ENCODE data around the gene PRPF6.
A peak's percentile ranks its signal among the peaks of the same experiment; 100 is the strongest.
"Not testable (repeated sequence)": the region's sequence is repeated elsewhere in the genome, so short reads cannot be mapped to it uniquely, and the experiment has no call there.

PRPF6 gene

DNA sequence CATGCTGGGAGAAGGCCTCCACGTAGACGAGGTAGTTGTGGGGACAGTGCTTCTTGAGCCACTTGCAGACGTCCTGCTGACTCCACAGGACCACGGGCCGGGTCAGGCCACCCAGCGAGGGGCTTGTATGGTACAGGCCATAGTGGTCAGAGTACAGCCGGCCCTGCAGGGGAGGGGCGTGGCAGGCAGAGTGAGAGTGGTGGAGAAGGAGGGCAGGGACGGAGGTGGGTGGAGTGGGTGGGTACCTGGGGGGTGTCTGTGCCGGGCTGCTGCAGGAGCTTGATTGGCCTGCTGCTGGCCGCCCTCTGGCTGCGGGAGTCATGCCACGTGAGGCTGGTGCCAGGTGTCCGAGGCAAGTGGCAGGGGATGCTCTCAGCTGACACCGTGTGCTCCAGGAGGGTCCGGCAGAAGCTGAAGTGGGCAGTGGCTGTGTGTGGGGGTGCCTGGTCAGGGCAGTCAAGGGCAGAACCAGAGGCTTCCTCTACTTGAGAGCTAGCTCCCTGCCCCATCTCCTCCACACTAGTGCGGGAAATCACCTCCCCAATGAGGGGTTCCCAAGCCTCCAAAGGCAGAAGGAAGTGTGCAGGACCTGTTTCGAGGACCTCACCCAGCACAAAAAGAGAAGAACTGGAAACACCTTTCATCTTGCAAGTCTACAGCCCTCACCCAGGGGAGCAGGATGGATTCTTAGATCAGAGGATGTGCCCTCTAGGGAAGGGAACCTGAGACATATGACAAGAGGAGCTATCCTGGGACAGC, 3.8 kb upstream of the PRPF6 start:
- DNase-seq = no peak

DNA sequence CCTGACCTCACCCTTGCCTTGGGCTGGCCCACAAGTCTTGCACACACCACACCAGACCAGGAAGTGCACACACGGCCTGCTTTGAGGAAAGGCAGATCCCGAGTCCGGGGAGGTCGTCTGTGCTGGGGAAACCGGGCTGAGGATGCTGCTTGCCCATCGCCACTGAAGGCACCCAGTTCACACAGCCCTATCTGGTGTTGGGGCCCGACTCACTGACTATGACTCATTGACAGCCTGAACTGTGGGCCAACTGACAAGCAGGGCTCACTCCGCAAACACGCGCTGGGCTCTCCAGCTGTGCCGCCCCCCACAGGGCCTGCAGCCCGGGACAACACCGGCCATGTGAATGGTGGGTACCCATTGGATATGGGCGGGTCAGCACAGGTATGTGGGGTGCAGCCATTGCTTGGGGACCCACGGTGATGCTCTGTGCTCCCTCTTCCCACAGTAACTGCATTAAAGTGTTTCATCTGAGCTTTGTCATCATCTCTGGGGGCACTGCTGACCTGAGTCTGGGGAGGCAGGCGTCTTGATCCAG, 3.1 kb upstream of the PRPF6 start:
- DNase-seq = no peak

DNA sequence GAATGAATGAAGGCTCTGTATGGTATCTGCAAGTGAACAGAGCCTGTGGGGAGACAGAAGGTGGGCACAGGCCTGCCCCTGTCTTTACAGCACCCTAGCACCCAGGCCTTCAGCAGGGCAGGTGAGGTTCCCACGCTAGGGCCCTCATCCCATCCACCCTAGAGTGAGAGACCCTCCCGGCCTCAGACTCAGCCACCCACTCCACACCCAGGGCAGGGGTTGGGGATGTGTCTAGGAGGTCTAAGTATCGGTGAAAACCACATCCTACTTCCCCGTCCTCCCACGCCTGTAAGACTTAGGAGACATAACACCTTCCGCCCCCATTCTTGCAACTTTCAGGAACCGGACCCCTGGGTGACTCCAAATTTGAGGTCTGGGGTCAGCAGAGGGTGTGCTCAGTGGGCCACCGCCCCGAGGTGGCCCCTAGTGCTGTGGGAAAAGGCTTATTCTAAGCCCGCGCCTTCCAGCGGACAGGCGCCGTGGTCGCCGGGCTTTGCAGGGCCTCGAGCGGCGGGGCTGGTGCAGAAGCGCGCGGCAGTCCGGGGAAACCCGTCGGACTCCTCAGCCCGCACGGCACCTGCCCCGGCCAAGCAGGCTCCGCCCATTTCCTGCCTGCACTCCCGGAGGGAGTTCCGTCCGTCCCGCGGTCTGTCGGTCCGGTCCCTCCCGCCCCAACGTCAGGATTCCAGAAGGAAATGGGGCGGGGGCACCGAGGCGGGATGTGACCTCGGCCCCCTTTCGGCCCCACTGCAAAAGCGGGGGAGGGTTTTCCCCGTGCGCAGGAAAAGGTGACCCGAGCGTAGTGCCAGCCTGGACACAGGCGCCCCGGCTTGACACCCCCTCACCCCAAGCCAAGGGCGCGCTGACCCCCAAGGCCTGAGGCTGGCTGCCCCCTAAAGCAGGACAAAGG, 2.4 kb upstream of the PRPF6 start:
- peak; percentile 57 for DNase-seq

DNA sequence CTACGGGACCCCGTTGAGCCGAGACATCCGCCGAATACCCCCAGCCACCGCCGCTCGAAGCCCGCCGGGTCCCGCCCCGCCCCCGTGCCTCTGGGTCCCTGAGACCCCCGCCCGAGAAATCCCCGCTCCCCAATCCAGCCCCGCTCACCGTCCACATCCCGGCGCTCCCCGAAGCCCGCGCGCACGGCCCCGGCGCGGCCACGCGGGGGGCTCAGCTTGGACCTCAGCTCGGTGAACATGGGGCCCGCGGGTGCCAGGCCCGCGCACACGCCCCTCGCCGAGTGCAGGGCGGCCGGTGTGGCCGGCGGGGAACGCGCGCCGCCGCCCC, 1.7 kb upstream of the PRPF6 start:
- DNase-seq = no peak

DNA sequence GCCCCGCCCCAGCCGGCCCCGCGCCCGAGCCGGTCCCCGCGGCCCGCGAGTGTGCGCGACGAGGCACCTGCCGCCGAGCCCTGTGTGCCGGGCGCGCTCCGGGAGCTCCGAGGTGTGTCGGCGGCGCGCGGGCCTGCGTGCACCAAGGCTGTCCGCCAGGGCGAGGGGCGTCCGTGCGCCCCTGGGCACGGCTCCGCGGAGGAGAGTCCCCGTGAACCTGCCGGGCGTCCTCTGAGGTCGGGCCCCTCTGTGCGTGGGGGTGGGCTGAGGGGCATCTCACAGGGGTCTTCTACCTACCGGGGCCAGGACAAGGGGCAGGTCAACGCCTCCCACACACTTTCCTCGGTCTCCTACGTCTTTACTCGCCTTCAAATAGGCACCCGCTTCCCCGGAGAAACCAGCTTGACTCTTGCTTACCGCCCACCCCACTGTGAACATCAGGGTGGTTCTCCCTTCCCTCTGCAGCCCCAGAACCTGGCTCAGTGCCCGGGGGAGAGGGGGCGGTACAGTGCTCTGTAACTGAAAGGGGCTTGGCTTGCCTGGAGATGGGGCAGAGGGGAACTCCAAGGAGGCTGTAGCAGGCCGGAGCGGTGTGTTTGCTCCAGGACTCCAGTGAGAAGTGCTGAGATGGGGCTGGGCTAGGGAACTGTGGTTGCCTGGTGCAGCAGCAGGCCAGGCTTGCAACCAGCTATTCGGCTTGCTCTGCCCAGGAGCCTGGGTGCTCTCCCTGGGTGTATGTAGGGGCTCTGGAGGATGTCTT, 1.2 kb upstream of the PRPF6 start, which contains the start of gene SAMD10:
Gene SAMD10 (minus strand): TSS at position 86 of the 760 bp plus-strand sequence. CDS start 175 bp downstream, outside the sequence.
- peak; percentile 71 for DNase-seq

DNA sequence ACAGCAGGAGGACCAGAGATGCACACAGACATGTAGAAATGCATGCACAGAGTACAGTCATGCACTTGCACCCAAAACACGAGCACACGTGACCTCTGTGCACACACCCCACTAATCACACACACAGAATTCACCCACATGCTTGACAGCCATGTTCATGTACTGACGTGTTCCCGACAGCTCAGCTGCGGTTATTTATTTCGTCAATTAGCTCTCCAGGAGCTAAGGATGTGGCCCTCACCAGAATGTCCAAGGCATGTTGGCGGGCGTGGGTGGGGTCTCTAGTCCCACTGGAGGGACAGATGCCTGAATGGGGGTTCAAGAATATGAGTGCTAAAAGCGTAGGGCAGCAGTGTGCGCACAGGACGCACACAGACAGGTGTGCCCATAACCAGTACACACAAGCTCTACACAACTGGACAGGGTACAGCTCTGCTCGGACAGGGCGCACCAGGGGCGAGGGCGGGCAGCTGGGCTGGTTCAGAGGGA, 571 bp upstream of the PRPF6 start:
- no peak for DNase-seq

DNA sequence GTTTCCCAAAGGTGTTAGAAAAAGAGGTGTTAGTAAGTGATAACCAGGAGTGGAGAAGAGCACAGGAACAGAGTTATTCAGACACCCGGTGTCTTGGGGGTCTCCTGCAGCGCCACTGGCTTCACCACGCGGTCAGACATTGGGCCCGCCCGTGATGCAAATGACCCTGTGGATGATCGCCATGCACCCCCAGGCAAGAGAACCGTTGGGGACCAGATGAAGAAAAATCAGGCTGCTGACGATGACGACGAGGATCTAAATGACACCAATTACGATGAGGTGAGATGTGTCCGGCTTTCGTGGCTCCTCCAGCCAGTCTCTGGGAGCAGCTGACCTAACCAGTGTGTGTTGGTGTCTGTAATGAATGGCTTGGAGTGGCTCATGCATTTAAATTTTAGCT, 2.0 kb downstream of the PRPF6 start:
- DNase-seq = no peak

DNA sequence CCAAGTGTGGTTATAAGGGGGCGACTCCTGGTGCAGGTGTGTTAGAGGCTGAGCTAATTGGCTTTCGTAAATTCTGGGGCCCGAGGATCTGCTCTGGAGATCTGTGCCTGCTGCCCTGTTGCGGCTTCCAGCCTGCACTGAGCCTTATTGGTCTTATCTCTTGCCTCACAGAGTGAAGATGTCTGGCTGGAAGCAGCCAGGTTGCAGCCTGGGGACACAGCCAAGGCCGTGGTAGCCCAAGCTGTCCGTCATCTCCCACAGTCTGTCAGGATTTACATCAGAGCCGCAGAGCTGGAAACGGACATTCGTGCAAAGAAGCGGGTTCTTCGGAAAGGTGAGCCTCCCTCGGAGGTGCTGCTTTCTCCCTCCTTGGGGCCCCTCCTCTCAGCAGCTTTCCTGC, 20.0 kb downstream of the PRPF6 start:
- no peak for DNase-seq

DNA sequence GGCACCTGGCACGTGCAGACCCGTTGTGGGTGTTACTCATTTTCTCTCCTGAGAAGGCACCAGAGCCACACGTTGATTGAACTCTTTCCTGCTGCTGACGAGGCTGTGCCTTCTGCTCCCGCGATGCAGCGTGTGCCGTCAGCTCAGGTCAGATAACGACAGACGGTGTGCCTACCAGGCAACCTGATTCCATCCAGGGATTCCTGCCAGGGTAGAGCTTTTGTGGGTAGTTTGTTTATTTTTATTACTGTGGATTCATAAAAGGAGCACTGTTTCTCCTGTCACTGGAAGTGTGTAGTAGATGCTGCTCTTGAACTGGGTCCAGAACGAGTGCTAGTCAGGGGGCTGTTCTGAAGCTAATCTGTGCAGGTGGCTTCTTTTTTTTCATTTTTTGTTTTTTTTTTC, 20.7 kb downstream of the PRPF6 start:
- no peak for DNase-seq

DNA sequence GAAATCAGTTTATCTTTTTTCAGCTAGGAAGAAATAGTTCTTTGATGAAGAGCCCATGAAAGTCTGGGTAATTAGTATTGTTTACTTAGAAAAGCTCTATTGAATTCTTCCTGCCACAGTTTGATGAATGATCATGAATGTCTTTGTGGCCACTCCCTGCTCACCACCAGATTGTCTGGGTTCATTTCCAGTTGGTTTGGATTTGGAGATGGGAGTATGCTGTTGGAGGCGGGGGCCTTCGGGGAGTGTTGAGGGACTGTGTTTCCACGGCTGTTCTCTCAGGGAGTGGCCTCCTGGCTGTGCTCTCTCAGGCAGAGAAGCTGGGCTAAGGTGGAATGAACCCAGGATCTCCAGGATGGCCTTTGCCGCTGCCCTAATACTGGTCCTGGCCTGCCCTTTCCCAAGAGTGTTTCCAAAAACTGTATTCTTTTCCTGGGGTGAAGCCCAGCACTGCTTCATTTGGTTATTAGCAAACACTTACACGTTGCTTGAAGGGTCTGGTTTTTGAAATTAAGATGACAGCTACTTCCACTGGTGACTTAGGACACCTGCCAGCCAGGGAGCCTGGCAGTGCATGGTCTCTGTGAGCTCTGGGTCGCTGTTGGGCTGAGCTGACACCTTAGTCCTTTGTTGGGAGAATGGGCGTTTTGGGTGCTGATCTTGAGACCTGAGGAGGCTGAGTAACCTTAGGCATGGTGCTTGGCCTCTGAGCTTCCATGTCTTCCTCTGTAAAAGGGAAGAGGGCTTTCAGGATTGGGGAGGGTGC, 23.2 kb downstream of the PRPF6 start:
- DNase-seq = no peak

DNA sequence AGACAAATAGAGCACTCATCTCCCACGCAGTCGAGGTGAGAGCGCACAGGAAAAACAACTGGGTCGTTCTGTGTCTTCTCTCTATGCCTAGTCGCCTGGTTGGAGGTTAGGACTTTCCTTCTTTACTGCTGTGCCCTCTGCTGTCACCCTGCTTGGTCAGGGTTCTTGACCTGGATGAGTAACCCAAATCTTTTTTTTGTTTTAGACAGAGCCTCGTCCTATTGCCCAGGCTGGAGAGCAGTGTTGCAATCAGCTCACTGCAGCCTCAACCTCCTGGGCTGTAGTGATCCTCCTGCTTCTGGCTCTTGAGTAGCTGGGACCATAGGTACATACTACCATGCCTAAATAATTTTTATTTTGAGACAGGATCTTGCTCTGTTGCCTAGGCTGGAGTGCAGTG, 24.5 kb downstream of the PRPF6 start:
- DNase-seq = no peak

DNA sequence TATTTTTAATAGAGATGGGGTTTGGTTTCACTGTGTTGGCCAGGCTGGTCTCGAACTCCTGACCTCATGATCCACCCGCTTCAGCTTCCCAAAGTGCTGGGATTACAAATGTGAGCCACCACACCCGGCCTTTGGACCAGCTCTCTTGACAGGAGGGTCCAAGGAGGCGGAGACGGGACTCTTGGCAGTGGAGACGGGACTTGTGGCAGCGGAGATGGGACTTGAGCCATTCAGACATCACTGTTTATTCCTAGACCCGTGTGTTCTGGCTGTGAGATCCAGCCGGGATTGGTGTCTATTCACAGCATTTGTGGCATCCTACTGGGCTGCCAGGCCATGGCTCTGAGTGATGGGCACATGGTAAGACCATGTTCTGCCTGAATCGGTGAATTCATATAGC, 25.6 kb downstream of the PRPF6 start:
- DNase-seq = no peak

DNA sequence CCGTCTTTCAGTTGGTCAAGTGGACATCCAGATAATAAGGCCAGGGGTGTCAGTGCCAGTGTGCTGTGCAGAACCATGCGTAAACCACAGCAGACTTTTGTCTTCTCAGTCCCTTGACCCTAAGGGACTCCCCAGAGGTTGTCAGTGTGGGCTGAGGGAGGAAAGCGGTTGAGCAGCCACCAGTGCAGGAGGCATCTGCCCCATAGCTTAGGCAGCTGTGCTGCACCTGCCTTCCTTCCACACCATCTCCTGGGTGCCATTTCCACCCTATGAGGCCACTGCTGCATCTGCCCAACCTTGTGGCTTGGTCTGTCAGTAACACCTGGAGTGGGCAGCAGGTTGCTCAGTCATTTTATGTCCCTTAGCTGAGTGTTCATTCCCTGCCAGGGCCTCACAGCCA, 26.0 kb downstream of the PRPF6 start:
- DNase-seq = no peak

DNA sequence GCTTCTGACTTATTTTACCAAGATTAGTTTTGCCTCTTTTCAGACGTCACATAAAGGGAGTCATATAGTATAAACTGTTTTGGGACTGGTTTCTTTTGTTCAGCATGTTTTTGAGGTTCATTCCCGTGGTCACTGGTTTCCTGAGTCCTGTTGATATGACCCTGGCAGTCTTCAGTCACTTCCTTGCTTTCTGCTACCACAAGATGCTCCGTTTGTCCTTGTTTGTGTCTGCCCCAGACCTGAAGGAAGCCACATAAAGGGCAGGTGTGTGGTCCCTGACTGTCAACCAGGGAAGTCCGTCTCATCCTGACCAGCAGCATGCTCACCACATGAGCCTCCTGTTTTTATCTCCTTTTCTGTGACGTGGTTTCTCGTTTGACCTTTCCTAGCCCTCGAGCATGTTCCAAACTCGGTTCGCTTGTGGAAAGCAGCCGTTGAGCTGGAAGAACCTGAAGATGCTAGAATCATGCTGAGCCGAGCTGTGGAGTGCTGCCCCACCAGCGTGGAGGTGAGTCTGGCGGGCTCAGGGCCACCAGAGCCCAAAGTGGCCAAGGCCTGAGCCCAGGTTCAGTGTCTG, 29.0 kb downstream of the PRPF6 start:
- no peak for DNase-seq

DNA sequence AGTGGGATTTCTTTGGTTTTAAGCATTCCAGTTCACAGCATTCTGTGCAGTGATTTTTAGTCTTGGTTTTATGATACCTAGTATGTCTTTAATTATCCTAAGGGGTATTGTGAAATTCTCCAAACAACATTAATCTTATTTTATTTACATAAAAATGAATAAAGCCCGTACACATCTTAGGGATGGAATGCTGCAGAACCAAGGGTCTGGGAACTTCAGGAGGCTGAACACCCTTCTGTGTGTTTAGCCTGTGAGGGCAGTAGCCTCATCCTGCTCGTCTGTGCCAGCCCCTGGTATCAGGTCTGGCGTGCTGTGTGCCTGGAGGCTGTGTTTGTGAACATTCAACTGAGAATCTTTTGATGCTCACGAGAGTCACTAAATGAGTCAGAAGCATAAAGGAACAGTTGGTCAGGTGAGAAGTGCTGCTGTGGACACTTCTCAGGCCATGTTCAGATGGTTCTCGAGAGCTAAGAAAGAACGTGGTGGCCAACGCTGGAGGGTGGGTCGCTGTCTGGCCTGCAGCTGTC, 29.8 kb downstream of the PRPF6 start:
- DNase-seq = no peak

DNA sequence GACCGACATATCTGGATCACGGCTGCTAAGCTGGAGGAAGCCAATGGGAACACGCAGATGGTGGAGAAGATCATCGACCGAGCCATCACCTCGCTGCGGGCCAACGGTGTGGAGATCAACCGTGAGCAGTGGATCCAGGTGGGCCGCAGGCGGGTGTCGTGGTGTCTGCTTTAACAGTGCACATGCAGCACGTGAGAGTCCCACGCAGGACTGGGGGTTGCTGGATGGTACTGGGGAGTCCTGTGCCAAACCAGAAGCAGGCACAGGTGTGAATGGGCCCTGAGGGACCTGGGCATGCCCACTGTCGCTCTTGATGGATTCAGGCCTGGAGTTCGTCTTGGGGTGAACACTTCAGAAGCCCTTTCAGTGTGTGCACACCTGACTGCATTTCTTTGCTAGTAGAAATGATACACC, 30.4 kb downstream of the PRPF6 start:
- no peak for DNase-seq

DNA sequence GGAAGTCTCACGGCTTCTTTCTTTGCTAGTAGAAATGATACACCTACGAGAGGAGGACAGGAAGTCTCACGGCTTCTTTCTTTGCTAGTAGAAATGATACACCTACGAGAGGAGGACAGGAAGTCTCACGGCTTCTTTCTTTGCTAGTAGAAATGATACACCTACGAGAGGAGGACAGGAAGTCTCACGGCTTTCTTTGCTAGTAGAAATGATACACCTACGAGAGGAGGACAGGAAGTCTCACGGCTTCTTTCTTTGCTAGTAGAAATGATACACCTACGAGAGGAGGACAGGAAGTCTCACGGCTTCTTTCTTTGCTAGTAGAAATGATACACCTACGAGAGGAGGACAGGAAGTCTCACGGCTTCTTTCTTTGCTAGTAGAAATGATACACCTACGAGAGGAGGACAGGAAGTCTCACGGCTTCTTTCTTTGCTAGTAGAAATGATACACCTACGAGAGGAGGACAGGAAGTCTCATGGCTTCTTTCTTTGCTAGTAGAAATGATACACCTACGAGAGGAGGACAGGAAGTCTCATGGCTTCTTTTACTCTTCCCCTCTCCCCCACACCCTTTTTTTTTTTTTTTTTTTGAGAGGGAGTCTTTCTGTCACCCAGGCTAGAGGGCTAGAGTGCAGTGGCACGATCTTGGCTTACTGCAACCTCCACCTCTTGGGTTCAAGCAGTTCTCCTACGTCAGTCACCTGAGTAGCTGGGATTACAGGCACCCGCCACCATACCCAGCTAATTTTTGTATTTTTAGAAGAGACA, 31.6 kb downstream of the PRPF6 start:
- not testable (repeated sequence) for DNase-seq

DNA sequence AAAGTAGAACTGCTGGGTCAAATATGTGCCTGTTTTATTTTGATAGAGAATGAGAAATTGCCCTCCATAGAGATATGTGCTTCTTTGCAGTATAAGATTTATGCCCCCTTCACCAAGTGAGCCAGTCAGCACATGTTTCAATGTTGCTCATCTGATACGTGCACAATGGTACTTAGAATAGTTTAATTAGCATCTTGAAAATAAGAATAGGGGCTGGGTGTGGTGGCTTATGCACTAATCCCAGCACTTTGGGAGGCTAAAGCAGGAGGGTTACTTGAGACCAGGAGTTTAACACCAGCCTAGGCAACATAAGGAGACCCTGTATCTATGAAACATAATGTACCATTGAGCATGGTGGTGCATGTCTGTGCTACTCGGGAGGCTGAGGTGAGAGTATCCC, 34.7 kb downstream of the PRPF6 start:
- DNase-seq = no peak

DNA sequence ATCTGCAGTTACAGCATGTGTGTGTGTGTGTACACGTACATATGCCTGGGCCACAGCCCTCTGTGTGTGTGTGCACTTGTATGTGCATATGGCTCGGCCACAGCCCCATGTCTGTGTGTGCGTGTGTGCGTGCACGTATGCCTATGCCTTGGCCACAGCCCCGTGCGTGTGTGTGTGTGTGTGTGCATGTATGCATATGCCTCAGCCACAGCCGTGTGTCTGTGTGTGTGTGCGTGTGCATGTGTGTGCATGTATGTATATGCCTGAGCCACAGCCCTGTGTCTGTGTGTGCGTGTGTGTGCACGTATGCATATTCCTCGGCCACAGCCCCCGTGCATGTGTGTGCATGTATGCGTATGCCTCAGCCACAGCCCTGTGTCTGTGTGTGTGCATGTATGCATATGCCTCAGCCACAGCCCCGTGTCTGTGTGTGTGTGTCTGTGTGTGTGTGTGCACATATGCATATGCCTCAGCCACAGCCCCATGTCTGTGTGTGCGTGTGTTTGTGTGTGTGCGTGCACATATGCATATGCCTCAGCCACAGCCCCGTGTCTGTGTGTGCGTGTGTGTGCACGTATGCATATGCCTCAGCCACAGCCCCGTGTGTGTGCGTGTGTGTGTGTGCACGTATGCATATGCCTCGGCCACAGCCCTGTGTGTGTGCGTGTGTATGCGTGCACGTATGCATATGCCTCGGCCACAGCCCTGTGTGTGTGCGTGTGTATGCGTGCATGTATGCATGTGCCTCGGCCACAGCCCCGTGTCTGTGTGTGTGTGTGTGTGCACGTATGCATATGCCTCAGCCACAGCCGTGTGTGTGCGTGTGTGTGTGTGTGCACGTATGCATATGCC, 40.4 kb downstream of the PRPF6 start:
- no peak for DNase-seq
